Left ventricle myocardium inferior (tissue), 1 donor: ENCODE measurements around the gene NFIC. TPM values are rescaled to one million over a fixed set of nuclear protein-coding genes. Genes with fewer than 3 reads are reported as not detected.

ENCODE experiments used
- DNase-seq: peaks from one replicate; pipeline ENCODE4 v3.0.0-alpha.2; 2020
- H3K27ac ChIP-seq: fragments of 200-600 bp; replicated peaks from 2 replicates; pipeline ENCODE4 v1.8.0; 2021
- H3K27me3 ChIP-seq: fragments of 200-600 bp; 2 replicates; pipeline ENCODE4 v1.8.0; 2021; ENCODE audit warnings: low read depth
- H3K36me3 ChIP-seq: fragments of 200-600 bp; 2 replicates; pipeline ENCODE4 v1.8.0; 2021
- H3K4me1 ChIP-seq: fragments of 200-600 bp; 2 replicates; pipeline ENCODE4 v1.8.0; 2021
- H3K4me3 ChIP-seq: fragments of 200-600 bp; 2 replicates; pipeline ENCODE4 v1.8.0; 2021; ENCODE audit warnings: mild to moderate bottlenecking, moderate library complexity
- H3K9me3 ChIP-seq: fragments of 200-600 bp; replicated peaks from 2 replicates; pipeline ENCODE4 v1.8.0; 2021
- CTCF ChIP-seq: fragments of 200-600 bp; IDR thresholded peaks from 2 replicates; pipeline ENCODE4 v1.8.0; 2021; ENCODE audit warnings: antibody characterized with exemption, mild to moderate bottlenecking, borderline replicate concordance
- intact Hi-C: fragments of 100-400 bp; cut with micrococcal nuclease; formaldehyde crosslinking; loops from one replicate; pipeline ENCODE4 v1.11.0; 2022
- total RNA-seq: library from RNA; stranded (reverse); fragmentation: NEBNext Ultra II Directional; extraction: Animal tissue kit (Norgen Biotek cat#: 25700); gene quantifications from one replicate; pipeline ENCODE4 v1.2.1, GENCODE V29; 2021
- donor health status: DM: no; HTN: yes; CAD: no; lungs with severe emphysema.

The NFIC gene
- total RNA-seq, 1 donor from 2014 or later, result 145 TPM

DNA sequence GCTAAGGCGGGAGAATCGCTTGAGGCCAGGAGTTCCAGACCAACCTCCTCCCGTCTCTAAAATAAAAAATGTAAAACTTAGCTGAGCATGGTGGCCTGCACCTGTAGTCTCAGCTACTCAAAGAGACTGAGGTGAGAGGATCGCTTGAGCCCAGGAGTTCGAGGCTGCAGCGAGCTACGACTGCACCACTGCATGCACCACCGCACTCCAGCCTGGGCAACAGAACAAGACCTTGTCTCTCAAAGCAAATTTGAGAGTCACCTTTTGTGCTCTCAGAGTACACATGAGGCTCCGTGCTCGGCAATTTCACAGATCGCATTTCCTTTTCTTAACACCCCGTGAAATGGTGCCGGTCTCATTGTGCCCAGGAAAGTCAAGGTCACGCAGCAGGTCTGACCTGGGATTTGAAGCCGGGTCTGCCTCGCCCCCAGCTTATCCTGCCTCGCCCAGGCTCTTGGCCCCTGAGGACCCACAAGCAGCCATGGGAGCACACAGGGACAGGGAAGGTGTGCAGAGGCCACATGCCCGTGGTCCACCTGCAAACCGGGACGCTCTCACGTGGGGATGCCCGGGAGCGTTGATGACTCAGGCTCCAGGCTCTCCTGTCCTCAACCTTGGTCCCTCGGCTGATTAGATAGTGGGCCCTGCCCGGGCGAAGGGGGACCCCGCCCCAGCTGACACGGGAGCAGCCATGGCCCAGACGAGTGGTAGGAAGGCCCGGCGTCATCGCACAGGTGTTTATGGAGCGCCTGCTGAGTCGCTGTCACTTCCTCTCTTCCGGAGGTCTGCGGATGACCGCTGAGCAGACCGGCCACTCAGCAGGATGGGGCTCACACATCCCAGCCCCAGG lies 115.1 kb downstream of the NFIC start:
- H3K9me3 ChIP-seq, result no peaks in the 10 kb centered on the region
- peaks cover 81% of the 10 kb centered on the region for H3K27me3 ChIP-seq
- intact Hi-C loops, result no loop called here
- H3K4me3 ChIP-seq, result no peak overlapping the region
- no peak overlapping the region for H3K27ac ChIP-seq
- no peaks in the 10 kb centered on the region for H3K36me3 ChIP-seq
- no peak for TF ChIP-seq CTCF
- no peaks in the 10 kb centered on the region for H3K4me1 ChIP-seq
- DNase-seq, result no peak

GRCh38 chr19:3482507-3483225 lies 116.3 kb downstream of the NFIC start:
- intact Hi-C loops, result no loop called here
- Histone ChIP-seq H3K4me1 (no peaks in the 10 kb centered on the region), H3K36me3 (no peaks in the 10 kb centered on the region), H3K9me3 (no peaks in the 10 kb centered on the region), H3K27me3 (peaks cover 79% of the 10 kb centered on the region), H3K4me3 (no peak overlapping the region), H3K27ac (no peak overlapping the region)
- TF ChIP-seq CTCF, result no peak
- no peak for DNase-seq

DNA sequence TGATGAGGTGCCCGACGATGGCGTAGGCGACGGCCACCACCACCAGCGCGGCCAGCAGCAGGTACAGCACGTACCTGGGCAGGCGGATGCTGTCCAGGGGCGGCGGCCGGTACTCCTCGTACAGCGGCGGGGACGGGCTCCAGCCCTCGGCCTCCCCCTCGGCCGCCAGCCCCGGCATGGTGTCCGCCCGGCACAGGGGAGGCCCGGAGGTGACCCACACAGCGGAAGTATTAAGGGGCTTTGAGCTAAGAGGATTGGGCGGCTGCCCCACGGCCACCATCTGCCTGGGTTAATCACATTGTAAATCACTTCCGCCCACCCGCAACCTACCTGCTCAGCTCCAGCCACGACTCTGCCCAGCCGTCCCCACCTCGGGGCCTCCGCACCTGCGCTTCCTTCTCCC lies 116.8 kb downstream of the NFIC start, which contains the start of gene SMIM44:
Gene SMIM44, minus strand, starts transcription at position 216 of the 403 bp plus-strand sequence. Its CDS starts 38 bp downstream, at position 178.
- TF ChIP-seq CTCF, result no peak
- Histone ChIP-seq H3K27ac (no peak within 1 kb of the TSS), H3K4me1 (no peaks in the 10 kb centered on the region), H3K36me3 (no peaks in the 10 kb centered on the region), H3K9me3 (no peaks in the 10 kb centered on the region), H3K4me3 (no peak within 1 kb of the TSS), H3K27me3 (peaks cover 78% of the 10 kb centered on the region)
- DNase-seq, result no peak
- intact Hi-C loops, result no loop called here

GRCh38 chr19:3491396-3492119 lies 125.2 kb downstream of the NFIC start:
- Histone ChIP-seq H3K4me3 (no peak overlapping the region), H3K27me3 (no peaks in the 10 kb centered on the region), H3K36me3 (peaks cover 53% of the 10 kb centered on the region), H3K4me1 (no peaks in the 10 kb centered on the region), H3K27ac (no peak overlapping the region), H3K9me3 (no peaks in the 10 kb centered on the region)
- TF ChIP-seq CTCF, result no peak
- intact Hi-C loops, result no loop called here
- no peak for DNase-seq

DNA sequence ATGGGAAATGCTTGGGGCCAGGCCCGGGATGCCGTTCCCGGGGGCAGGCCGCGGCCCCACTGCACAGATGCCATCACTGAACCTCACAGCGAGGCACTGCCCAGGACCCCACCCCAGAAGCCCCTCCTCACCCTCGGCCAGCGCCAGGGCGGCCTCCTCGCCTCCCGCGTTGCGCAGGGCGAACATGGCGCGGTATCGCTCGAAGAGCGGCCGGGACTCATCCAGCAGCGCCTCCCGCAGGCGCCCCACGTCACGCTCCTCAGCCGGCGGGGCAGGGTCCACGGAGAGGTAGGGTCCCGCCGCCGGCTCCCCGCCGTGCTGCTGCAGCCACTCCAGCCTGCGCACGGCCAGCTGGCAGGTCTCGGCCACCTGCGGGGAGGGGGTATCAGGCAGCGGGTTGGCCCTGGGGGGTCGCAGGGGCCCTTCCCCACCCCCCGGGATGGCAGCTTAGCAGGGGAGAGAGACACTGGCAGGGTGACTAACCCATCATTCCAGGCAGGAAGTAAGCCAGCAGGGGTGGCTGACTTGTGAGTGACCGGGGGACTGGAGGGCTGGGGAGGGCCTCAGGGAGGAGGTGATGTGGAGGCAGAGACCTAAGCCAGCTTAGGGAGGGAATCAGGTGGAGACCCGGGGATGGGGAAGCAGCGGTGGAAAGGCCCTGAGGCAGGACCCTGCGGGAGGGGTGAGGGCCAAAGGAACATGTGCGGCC lies 125.9 kb downstream of the NFIC start:
- TF ChIP-seq CTCF, result no peak
- intact Hi-C loops, result no loop called here
- DNase-seq, result no peak
- Histone ChIP-seq H3K9me3 (no peaks in the 10 kb centered on the region), H3K27ac (no peak overlapping the region), H3K27me3 (no peaks in the 10 kb centered on the region), H3K4me3 (no peak overlapping the region), H3K4me1 (no peaks in the 10 kb centered on the region), H3K36me3 (peaks cover 58% of the 10 kb centered on the region)
